HG02938 (cell line): ENCODE measurements around the gene PLEKHA7.

Experiments
- ATAC-seq: cut with Tn5 transposase; IDR thresholded peaks from one replicate; pipeline ENCODE4 v1.9.1; 2021; ENCODE audit warnings: mild to moderate bottlenecking, moderate library complexity; ENCODE audit not compliant: unreplicated experiment

PLEKHA7 gene

DNA sequence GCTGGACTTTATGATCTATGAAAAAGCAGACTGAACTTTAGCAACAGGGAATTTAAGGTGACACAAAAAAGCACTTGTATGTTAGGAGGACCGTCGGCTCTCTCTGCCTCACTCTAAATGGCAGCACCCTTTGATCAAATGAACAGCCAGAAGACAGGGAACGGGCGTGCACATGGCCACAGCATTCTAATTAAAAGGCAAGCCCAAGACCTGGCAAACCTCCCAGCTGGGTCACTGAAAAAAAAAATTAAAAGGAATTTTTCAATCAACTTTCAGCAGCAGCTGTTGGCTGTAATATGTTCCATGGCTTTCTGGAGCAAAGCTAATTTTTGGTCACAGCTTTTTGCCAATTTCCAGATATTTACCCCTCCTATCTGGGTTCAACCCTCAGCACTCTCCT lies 159.2 kb downstream of the PLEKHA7 start:
- ATAC-seq: no peak

- no peak for ATAC-seq
These were observed 160.4 kb downstream of the PLEKHA7 start for GRCh38 chr11:16853859-16854258.

DNA sequence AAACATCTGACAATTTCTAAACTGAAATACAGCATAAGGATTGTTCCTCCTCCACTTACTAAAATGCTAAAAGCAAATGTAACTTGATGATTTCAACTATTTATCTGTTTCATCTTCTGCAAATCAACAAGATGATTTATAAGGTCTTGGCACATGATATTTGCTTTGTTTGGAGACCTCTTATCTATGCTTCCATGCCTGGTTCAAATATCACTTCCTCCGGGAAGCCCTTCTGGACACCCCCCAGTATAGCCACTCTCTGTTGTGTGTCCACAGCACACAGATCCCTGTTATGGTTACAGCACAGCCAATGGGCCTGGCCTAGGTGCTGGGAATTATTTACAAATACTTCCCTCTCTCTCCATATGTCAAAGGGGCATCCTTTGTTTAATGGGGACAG lies 160.9 kb downstream of the PLEKHA7 start:
- no peak for ATAC-seq

DNA sequence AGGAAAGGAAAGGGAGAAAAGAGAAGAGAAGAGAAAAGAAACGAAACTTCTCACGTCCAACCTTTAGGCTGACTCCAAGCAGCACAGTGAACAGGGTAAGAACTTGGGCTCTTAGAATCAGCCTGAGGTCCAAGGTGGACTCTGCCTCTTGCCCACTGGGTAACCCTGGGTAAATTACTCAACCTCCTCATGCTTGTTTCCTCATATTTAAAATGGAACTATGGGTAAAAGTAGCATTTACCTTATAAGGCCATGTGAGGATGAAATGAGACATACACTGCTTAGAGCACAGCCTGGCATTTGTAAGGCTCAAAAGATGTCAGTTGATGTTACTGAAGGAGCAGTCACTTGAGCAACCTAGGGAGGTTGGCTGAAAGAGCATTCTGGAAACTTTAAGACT lies 167.9 kb downstream of the PLEKHA7 start:
- ATAC-seq: no peak

DNA sequence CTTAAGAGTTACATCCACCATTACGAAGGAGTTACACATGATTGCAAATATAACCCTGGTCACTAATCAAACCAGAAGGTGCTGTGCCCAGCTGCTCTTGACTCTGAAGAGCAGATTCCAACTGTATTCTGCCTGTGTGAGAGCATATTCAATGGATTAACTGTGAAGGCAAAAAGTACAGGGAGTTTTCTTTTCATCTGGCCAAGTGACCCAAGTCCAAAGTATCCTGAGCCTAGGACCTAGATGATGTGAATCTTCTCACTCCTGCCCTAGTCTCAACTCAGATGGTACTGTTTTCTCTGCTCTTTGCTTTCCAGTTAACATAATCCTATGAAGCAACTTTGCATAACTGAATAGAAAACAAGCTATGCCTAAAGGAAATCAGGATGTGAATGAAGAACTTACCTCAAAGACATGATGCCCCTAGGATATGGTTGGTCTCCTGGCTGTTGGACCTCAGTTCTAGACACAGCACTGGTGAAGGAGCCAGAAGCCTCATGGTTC lies 169.9 kb downstream of the PLEKHA7 start:
- no peak for ATAC-seq

DNA sequence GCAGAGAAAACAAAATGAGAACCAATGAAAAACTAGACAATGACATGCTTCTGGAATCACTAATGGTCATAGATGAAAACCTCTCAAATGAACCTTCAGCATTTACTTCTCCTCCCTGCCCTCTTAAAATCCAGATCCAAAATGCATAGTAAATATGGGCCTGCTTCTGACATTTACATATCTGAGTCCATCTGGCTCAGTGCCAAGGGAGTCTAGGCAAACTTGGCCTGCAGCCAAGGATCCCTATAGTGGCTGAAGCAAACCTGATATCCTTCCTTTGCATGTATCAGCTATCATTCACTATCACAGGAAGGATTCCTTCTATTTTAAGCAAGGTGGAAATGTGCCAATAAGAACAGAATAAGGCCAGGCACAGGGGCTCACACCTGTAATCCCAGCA lies 170.9 kb downstream of the PLEKHA7 start:
- ATAC-seq: no peak

DNA sequence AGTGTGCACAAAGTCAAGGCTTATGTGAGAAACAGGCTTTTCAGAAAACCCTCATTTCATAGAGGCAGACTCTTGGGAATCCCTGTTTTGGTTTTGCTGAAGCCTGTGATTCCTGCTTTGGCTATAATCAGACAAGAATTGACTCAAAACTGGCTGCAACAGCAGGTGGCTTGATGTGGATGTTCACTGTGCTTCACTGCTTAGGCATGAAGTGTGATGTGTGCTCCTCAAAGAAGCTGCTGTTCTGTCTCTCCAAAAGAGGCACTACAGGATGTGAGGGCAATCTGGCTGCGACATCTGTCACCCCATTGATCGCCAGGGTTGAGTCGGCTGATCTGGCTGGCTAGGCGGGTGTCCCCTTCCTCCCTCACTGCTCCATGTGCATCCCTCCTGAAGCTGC lies 172.2 kb downstream of the PLEKHA7 start:
- no peak for ATAC-seq

- no peak for ATAC-seq
These were observed 172.7 kb downstream of the PLEKHA7 start for GRCh38 chr11:16841481-16841880.

DNA sequence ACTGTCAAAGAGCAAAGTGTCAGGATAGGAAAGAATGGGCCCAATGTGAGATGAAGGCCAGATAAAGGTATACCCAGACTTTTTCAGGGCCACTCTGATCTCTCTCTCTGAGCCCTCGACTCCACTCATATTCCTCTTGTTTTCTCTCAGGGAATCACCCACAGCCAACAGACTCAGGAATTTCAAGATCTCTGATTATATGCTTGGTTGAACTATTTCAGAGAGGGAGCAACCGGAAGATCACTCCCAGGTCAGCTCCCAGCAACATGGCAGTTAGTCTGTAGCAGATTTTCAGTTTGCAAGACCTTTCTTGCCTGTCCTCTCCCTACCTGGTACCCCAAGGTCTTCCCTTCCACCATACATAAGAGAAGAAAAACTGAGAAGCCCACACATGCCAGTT lies 173.3 kb downstream of the PLEKHA7 start:
- ATAC-seq: no peak

DNA sequence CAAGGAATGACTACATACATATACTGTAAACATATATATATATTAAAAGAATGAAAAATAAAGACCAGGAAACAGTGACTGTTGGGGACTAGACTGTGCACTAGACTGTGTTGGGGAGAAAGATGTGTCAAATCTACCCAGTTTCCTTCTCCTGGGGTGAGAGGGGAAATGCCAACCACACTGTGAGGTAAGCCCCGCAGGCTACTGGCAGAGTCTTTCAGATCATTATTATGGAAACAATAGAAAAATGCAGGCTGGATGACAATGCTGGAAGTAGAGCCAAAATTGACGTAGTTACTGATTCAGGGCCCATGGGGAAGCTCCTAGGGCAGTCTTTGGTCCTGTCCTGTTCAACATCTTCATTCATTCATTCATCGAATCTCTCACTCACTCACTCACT lies 174.4 kb downstream of the PLEKHA7 start:
- ATAC-seq: no peak

DNA sequence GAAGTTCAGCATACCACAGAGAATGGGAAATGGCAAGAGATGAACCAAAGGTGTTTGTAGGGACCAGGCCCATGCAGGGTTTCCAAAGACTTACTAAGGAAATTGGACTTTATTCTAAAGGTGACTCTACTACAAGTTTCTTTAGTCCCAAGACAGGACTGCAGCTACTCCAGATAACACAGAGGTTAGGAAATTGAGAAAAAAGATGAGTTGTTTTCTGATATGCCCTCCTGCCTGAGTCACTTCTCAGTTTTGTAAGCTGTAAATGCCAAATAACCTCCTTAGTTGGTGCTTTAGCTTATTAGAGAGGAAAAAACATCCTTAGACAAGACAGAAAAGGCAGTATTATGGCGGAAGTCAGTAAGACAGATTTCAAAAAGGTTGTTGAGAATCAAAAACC lies 179.8 kb downstream of the PLEKHA7 start:
- ATAC-seq: no peak

- no peak for ATAC-seq
These were observed 181.2 kb downstream of the PLEKHA7 start for GRCh38 chr11:16833026-16833425.

DNA sequence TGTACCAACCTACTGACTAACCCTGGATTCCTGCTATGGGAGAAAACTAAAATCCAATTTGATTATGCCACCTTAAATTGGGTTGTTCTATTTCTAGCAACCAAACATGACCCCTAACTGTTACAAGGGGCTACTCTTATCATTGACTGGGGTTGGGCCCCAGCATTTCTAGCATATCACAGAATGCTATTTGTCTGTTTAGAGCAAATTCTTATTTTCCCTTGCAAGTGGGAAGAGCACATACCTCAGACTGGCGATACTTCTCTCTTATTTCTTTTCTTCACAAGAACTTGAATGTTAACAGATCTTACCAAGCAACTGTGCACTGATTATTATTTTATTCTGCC lies 182.0 kb downstream of the PLEKHA7 start:
- no peak for ATAC-seq

- ATAC-seq: no peak
These were observed 182.7 kb downstream of the PLEKHA7 start for GRCh38 chr11:16831316-16832192.

- no peak for ATAC-seq
These were observed 187.1 kb downstream of the PLEKHA7 start for GRCh38 chr11:16827139-16827538.

DNA sequence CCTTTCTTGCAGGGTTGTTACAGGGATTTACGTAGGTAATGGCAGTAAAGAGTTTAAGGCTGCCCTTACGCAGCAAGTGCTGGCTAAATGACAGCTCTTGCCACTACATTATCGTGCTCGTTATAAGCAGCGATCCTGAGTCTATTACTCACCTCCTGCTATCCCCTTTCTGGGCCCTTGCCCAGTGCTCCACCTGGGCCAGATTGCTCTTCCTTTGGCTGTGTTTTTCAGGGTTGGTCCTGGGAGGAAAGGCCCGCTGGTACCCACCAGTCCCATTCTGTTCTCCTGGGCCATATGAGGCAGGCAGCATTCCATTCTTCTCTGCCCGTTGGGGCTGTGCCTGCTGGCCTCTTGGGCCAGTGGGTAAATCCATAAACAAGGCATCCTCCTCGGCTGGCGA lies 188.2 kb downstream of the PLEKHA7 start:
- ATAC-seq: no peak

GRCh38 chr11:16825101-16825500 lies 189.1 kb downstream of the PLEKHA7 start:
- no peak for ATAC-seq

DNA sequence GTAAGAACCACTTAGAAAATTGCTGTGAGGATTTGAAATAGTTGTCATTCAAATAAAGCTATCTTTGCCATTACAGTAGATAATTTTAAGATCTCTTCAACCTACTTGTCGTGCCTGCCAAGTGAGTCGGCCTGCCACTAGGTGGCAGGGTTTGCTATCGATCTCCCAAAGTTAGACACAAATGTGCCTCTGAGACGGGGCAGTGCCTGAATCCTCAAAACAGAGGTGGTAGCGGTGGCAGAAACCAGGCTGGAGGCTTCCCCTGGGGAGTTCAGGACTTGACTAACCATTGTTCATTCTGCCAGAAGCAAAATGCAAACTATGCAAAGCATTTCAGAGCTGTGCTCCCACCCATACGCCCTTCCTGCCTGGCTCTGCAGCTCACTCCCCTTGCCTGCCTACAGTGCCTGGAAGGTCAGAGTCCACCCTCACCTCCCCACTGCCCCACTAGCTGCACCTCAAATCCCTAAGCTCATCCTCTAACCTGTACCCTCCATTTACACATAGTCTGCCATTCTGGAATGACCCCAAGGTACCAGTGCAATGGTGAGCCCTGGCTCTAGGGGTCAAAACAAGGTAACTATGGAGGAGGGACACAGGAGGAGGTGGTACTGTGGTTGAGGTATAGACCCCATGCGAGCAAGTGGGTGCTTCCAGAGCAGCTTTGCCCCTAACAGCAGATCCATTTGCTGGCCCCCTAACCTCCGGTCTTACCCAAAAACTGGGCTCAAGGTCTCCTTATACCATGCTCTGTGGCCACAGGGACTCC lies 193.7 kb downstream of the PLEKHA7 start:
- ATAC-seq: peak; percentile 75

DNA sequence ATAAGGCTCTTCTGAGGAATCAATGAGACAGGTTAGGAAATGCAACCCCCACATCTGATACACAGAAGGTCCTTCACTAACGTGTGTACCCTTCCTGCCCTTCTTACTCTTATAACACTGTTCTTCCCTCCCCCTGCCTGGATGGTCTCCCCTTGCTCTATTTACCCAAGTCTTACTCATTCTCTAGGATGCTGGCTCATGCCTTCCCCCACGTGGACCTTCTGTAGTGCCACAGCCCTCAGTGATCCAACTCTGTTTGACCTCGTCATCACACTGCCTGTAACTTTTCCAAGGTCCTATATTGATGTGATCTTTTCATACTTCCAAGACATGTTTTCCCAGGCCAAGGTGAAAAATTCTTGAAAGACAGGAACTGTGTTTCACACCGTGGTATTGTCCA lies 195.9 kb downstream of the PLEKHA7 start:
- ATAC-seq: no peak

DNA sequence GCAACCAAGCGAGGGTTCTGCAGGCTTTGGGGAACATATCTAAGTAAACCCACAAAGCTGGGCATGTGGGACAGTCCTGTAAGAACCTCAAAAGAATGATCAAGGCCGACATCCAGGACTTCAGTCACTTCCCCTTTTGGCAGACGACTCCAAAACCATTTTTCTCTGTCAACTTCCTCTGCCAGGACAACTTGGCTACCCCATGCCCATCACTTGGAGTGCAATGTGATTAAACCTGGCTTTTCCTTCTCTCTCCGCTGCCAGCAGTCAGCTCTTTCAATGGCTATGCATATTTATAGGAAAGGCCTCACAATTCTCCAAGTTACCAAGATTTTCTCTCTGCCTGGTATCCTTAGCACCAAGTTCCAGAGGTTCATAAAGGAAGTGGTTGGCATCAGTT lies 196.9 kb downstream of the PLEKHA7 start:
- ATAC-seq: no peak

DNA sequence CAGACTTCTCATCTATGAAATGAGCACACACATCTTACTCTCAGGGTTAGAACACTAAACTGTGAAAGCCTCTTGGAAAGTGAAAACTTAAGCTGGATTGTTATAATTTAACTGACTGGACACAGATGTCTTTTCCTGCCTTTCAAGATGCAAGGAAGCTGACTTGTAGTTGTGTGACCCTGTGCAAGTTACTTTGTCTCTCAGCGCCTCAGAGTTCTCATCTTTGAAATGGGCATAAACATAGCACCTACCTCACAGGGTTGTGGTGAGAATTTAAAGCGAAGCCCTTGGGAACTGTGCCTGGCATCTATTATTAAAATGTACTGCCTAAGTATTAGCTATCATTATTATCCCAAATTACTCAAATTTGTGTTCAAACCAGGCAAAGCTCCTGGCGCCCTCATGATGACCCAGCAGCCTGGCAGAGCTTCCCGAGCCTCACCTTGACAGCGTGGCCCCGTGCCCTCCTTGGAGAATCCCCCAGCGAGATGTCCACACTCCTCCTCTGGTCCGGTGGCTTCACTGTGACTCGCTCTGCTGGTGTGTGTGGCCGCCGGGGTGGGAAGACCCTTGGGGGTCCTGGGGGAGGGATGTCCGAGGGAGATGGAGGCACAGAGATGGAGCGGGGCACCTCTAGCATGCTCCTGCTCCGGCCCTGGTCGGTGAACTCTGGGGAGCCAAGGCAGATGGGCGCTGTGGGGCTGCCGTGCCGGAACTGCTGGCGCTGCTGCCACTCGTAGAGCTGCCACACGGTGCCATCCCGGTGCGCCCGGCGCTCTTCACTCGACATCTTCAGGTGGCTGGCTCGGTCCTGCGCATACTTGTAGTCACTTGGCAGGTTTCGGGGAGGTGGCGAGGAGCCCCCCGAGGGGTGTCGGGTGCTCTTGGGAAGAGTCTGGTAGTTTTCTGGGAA lies 197.6 kb downstream of the PLEKHA7 start:
- no peak for ATAC-seq
